OCI-LY7 (cell line): ENCODE results near the gene PTPN14.

ENCODE experiments used
- EZH2phosphoT487 ChIP-seq: fragments of 200-600 bp; sonication (generic); IDR thresholded peaks from 2 replicates; pipeline ENCODE4 v1.6.1; 2018; ENCODE audit warnings: low read depth, borderline replicate concordance, mild to moderate bottlenecking, mixed run types, antibody characterized with exemption, low read length, moderate library complexity, mixed read lengths
- TF ChIP-seq, protein P1 (sequence below): fragments of 200-600 bp; sonication (generic); conservative IDR thresholded peaks from 2 replicates; pipeline ENCODE4 v1.5.1; 2014; ENCODE audit warnings: mild to moderate bottlenecking, antibody characterized with exemption, low read length, moderate library complexity, mixed read lengths

GRCh38 chr1:214352838-214353237 is 198.6 kb downstream of the PTPN14 start:
- TF ChIP-seq, protein P1, sequence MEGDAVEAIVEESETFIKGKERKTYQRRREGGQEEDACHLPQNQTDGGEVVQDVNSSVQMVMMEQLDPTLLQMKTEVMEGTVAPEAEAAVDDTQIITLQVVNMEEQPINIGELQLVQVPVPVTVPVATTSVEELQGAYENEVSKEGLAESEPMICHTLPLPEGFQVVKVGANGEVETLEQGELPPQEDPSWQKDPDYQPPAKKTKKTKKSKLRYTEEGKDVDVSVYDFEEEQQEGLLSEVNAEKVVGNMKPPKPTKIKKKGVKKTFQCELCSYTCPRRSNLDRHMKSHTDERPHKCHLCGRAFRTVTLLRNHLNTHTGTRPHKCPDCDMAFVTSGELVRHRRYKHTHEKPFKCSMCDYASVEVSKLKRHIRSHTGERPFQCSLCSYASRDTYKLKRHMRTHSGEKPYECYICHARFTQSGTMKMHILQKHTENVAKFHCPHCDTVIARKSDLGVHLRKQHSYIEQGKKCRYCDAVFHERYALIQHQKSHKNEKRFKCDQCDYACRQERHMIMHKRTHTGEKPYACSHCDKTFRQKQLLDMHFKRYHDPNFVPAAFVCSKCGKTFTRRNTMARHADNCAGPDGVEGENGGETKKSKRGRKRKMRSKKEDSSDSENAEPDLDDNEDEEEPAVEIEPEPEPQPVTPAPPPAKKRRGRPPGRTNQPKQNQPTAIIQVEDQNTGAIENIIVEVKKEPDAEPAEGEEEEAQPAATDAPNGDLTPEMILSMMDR = no peak
- TF ChIP-seq EZH2phosphoT487 = no peak
